ENCODE measurements around the gene NHSL1. TPM values are rescaled to one million over a fixed set of nuclear protein-coding genes. Genes with fewer than 3 reads are reported as not detected.

NHSL1 gene
- total RNA-seq, 2 experiments from 2014 or later = 2.7 to 10.6 TPM

GRCh38 chr6:138493413-138493812, 5.9 kb downstream of the NHSL1 start:
- TF ChIP-seq EZH2phosphoT487 (IDR thresholded peaks at IDR 0.05; ENCODE audit: borderline replicate concordance, low read depth, low read length) = no peak
- TF ChIP-seq, protein P1, sequence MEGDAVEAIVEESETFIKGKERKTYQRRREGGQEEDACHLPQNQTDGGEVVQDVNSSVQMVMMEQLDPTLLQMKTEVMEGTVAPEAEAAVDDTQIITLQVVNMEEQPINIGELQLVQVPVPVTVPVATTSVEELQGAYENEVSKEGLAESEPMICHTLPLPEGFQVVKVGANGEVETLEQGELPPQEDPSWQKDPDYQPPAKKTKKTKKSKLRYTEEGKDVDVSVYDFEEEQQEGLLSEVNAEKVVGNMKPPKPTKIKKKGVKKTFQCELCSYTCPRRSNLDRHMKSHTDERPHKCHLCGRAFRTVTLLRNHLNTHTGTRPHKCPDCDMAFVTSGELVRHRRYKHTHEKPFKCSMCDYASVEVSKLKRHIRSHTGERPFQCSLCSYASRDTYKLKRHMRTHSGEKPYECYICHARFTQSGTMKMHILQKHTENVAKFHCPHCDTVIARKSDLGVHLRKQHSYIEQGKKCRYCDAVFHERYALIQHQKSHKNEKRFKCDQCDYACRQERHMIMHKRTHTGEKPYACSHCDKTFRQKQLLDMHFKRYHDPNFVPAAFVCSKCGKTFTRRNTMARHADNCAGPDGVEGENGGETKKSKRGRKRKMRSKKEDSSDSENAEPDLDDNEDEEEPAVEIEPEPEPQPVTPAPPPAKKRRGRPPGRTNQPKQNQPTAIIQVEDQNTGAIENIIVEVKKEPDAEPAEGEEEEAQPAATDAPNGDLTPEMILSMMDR (conservative IDR thresholded peaks at IDR 0.05; ENCODE audit: low read length) = no peak
- intact Hi-C loops (cut with micrococcal nuclease; ENCODE audit: unreplicated experiment) = no loop called here
- H3K9me2 ChIP-seq (ENCODE audit: insufficient read depth, low read length) = no peaks in the 10 kb centered on the region
- no peaks in the 10 kb centered on the region for H3K9me3 ChIP-seq (ENCODE audit: low read length)
- POLR2A ChIA-PET = interaction anchor here (0.6 to 1.0 kb wide), 4 partner anchors 11 to 64 kb away, joined by 3 read pairs; no protein-coding TSS in a partner anchor
- H3K27ac ChIP-seq (ENCODE audit: low read depth, low read length, poor library complexity, severe bottlenecking) = no peak overlapping the region
- CTCF ChIA-PET (ENCODE audit: unreplicated experiment) = no interaction called here
- no peaks in the 10 kb centered on the region for H4K20me1 ChIP-seq (ENCODE audit: insufficient read depth, low read length)
- H3K4me2 ChIP-seq (ENCODE audit: low read length) = no peak overlapping the region
- H2AFZ ChIP-seq (ENCODE audit: low read length) = no peak overlapping the region
- no TSS peak for BruUV-seq (replicated peaks)
- DNase-seq (ENCODE audit: low spot score) = no peak
- peaks cover 16% of the 10 kb centered on the region for H3K4me1 ChIP-seq (ENCODE audit: insufficient read depth, low read length, poor library complexity, severe bottlenecking)
- H3K79me2 ChIP-seq (ENCODE audit: insufficient read depth, low read depth, low read length) = peaks cover 7% of the 10 kb centered on the region; the same call in 1 of the 2 replicates
- no peak overlapping the region for H3K4me3 ChIP-seq (ENCODE audit: low read depth, low read length, poor library complexity, severe bottlenecking)
- H3K36me3 ChIP-seq (ENCODE audit: insufficient read depth, low read length) = peaks cover 11% of the 10 kb centered on the region

DNA sequence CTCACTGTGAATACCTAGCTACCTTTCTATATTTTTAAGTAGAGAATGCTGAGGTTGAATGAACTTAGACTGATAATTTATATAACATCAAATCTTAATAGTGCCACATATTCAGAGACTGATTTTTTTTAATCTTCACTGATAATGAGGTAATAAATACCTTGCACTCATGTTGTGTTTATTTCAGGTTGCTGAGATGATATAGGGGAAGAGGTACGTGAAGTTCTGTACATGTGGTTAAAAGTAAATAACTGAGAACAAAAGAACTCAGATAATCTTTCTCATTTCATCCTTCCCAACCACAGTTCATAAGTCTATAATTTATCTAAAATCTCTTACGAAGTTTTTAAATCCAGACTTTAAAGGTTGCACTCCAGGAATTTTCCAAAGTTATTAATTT, 6.4 kb downstream of the NHSL1 start:
- intact Hi-C loops (cut with micrococcal nuclease; ENCODE audit: unreplicated experiment) = no loop called here
- H3K4me2 ChIP-seq (ENCODE audit: low read length) = no peak overlapping the region
- ChIA-PET CTCF (ENCODE audit: unreplicated experiment) (no interaction called here), POLR2A (interaction anchor here (0.7 kb wide), 4 partner anchors 10 to 622 kb away, joined by 3 to 5 read pairs (median 3); no protein-coding TSS in a partner anchor)
- H2AFZ ChIP-seq (ENCODE audit: low read length) = no peak overlapping the region
- peaks cover 2% of the 10 kb centered on the region; the same call in 1 of the 2 replicates for H3K79me2 ChIP-seq (ENCODE audit: insufficient read depth, low read depth, low read length)
- H3K4me3 ChIP-seq (ENCODE audit: low read depth, low read length, poor library complexity, severe bottlenecking) = no peak overlapping the region
- no TSS peak for BruUV-seq (replicated peaks)
- H3K9me3 ChIP-seq (ENCODE audit: low read length) = no peaks in the 10 kb centered on the region
- no peak for DNase-seq (ENCODE audit: low spot score)
- H3K36me3 ChIP-seq (ENCODE audit: insufficient read depth, low read length) = peaks cover 11% of the 10 kb centered on the region
- TF ChIP-seq, protein P1 (conservative IDR thresholded peaks at IDR 0.05; ENCODE audit: low read length) = no peak
- TF ChIP-seq EZH2phosphoT487 (IDR thresholded peaks at IDR 0.05; ENCODE audit: borderline replicate concordance, low read depth, low read length) = no peak
- H4K20me1 ChIP-seq (ENCODE audit: insufficient read depth, low read length) = no peaks in the 10 kb centered on the region
- no peaks in the 10 kb centered on the region for H3K9me2 ChIP-seq (ENCODE audit: insufficient read depth, low read length)
- H3K27ac ChIP-seq (ENCODE audit: low read depth, low read length, poor library complexity, severe bottlenecking) = no peak overlapping the region
- peaks cover 11% of the 10 kb centered on the region for H3K4me1 ChIP-seq (ENCODE audit: insufficient read depth, low read length, poor library complexity, severe bottlenecking)

DNA sequence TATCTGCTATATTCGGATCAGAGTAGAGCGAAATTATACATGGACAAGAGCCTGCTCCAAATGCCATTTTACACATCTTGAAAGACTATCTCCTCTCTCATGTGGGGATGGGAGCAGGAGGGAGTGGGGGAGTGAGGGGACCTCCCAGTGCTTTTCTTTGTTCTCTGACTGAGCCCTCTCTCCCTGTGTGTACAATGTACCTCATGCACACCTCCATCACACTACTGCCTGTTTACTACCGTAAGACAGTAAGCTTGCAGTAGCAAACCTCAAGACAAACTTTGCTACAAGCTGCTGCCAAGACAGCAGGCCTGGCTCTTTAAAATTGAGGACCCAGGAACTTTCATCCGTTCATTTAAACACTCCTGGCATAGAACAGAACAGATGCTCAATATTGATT, 7.2 kb downstream of the NHSL1 start:
- no peak for DNase-seq (ENCODE audit: low spot score)
- no peak for TF ChIP-seq EZH2phosphoT487 (IDR thresholded peaks at IDR 0.05; ENCODE audit: borderline replicate concordance, low read depth, low read length)
- TF ChIP-seq, protein P1 (conservative IDR thresholded peaks at IDR 0.05; ENCODE audit: low read length) = no peak
- BruUV-seq (replicated peaks) = no TSS peak
- Histone ChIP-seq H4K20me1 (ENCODE audit: insufficient read depth, low read length) (no peaks in the 10 kb centered on the region), H3K79me2 (ENCODE audit: insufficient read depth, low read depth, low read length) (no peaks in the 10 kb centered on the region), H3K9me3 (ENCODE audit: low read length) (no peaks in the 10 kb centered on the region), H3K4me1 (ENCODE audit: insufficient read depth, low read length, poor library complexity, severe bottlenecking) (peaks cover 4% of the 10 kb centered on the region), H2AFZ (ENCODE audit: low read length) (no peak overlapping the region), H3K9me2 (ENCODE audit: insufficient read depth, low read length) (no peaks in the 10 kb centered on the region), H3K4me3 (ENCODE audit: low read depth, low read length, poor library complexity, severe bottlenecking) (no peak overlapping the region), H3K27ac (ENCODE audit: low read depth, low read length, poor library complexity, severe bottlenecking) (no peak overlapping the region), H3K4me2 (ENCODE audit: low read length) (no peak overlapping the region), H3K36me3 (ENCODE audit: insufficient read depth, low read length) (peaks cover 11% of the 10 kb centered on the region)
- intact Hi-C loops (cut with micrococcal nuclease; ENCODE audit: unreplicated experiment) = no loop called here
- ChIA-PET CTCF (ENCODE audit: unreplicated experiment) (no interaction called here), POLR2A (interaction anchor here (0.7 kb wide), 4 partner anchors 9 to 622 kb away, joined by 3 to 5 read pairs (median 3); no protein-coding TSS in a partner anchor)
